GM12878 (cell line): Measurements from ENCODE around the gene ANKRD11. TPM values are rescaled to one million over a fixed set of nuclear protein-coding genes. Genes with fewer than 3 reads are reported as not detected.
A peak's percentile ranks its signal among the peaks of the same experiment; 100 is the strongest.

ENCODE experiments used
- ATAC-seq: fragments of 200-7000 bp; cut with Tn5 transposase; 3 replicates; pipeline ENCODE4 v1.9.1; 2020; ENCODE audit warnings: mild to moderate bottlenecking, moderate library complexity
- BruUV-seq: library from RNA; stranded (reverse); fragments of 400-500 nt; replicated peaks from 2 replicates; lab custom pipeline; 2021; lab: Mats Ljungman, UMichigan
- CTCF ChIA-PET: fragments of 300-600 bp; sonication (Branson Sonifier 250); formaldehyde crosslinking; extraction: SDS; loops from one replicate; lab custom pipeline; 2021; ENCODE audit warnings: inconsistent platforms; lab: Yijun Ruan, JAX
- POLR2A ChIA-PET: fragments of 350-600 bp; formaldehyde crosslinking; extraction: SDS; loops from one replicate; lab custom pipeline; 2021; ENCODE audit warnings: inconsistent platforms; lab: Charles Lee
- RAD21 ChIA-PET: fragments of 300-600 bp; sonication (Branson Sonifier 250); formaldehyde crosslinking; loops from one replicate; lab custom pipeline; 2023; ENCODE audit warnings: antibody characterized with exemption; ENCODE audit not compliant: unreplicated experiment; lab: Charles Lee
- SMC1A ChIA-PET: fragments of 300-600 bp; sonication (Branson Sonifier 250); formaldehyde crosslinking; loops from one replicate; lab custom pipeline; 2023; ENCODE audit not compliant: unreplicated experiment, uncharacterized antibody; lab: Charles Lee
- DNase-seq: peaks from one replicate; pipeline ENCODE4 v3.0.0-alpha.2; 2011; ENCODE audit warnings: low read depth, low spot score
- FAIRE-seq: peaks from 3 replicates; lab custom pipeline; 2011; peaks lifted over from hg19 to GRCh38; lab: Jason Lieb, UNC
- H2AFZ ChIP-seq: 2 replicates; pipeline ENCODE4 v1.6.0; 2011; ENCODE audit warnings: low read depth, low read length, control low read depth; ENCODE audit not compliant: control insufficient read depth
- H3K27ac ChIP-seq: 2 replicates; pipeline ENCODE4 v1.5.1; 2011; ENCODE audit warnings: control low read depth; ENCODE audit not compliant: control insufficient read depth, insufficient read depth
- H3K27me3 ChIP-seq, 2 experiments: replicated peaks in 1 of 2; 2 replicates each; pipeline versions ENCODE4 v1.6.0 to v1.6.1; 2011; ENCODE audit warnings: low read length in 1 of 2; ENCODE audit not compliant: control insufficient read depth in 2 of 2, insufficient read depth in 2 of 2
- H3K36me3 ChIP-seq, 2 experiments: 2 replicates each; pipeline ENCODE4 v1.5.1; 2011; ENCODE audit warnings: low read length in 1 of 2; ENCODE audit not compliant: control insufficient read depth in 2 of 2, insufficient read depth in 2 of 2
- H3K4me1 ChIP-seq: 2 replicates; pipeline ENCODE4 v1.6.1; 2011; ENCODE audit warnings: mild to moderate bottlenecking, low read length, moderate library complexity, mixed read lengths; ENCODE audit not compliant: control insufficient read depth, insufficient read depth
- H3K4me2 ChIP-seq: 2 replicates; pipeline ENCODE4 v1.6.0; 2011; ENCODE audit warnings: control low read depth; ENCODE audit not compliant: control insufficient read depth, insufficient read depth
- H3K4me3 ChIP-seq: fragments of 200-600 bp; sonication (generic); 2 replicates; pipeline ENCODE4 v1.5.1; 2016
- H3K79me2 ChIP-seq: 2 replicates; pipeline ENCODE4 v1.6.0; 2011; ENCODE audit warnings: low read length; ENCODE audit not compliant: control insufficient read depth, insufficient read depth
- H3K9ac ChIP-seq: 2 replicates; pipeline ENCODE4 v1.8.0; 2011; ENCODE audit warnings: low read length, control low read depth, mixed read lengths; ENCODE audit not compliant: control insufficient read depth, insufficient read depth
- H3K9me3 ChIP-seq: replicated peaks from 3 replicates; pipeline ENCODE4 v1.5.1; 2011; ENCODE audit warnings: mild to moderate bottlenecking, low read length; ENCODE audit not compliant: control insufficient read depth, insufficient read depth
- H4K20me1 ChIP-seq: 2 replicates; pipeline ENCODE4 v1.6.0; 2011; ENCODE audit not compliant: control insufficient read depth, insufficient read depth
- EP300 ChIP-seq, 2 experiments: fragments of 150-350 bp in 1 of 2; IDR thresholded peaks; 2 replicates each; pipeline ENCODE4 v1.6.1; 2011 to 2012; ENCODE audit warnings: low read depth in 2 of 2, low read length in 2 of 2, borderline replicate concordance in 1 of 2, improper control_type of control experiment in 1 of 2, inconsistent platforms in 1 of 2; ENCODE audit not compliant: control insufficient read depth in 1 of 2
- NR2C2 ChIP-seq: IDR thresholded peaks from 2 replicates; pipeline ENCODE4 v1.6.1; 2011; ENCODE audit warnings: borderline replicate concordance, low read depth; ENCODE audit not compliant: control insufficient read depth, insufficient read length
- POLR2A ChIP-seq: IDR thresholded peaks from 2 replicates; pipeline ENCODE4 v1.6.1; 2011; ENCODE audit warnings: low read depth, mild to moderate bottlenecking, low read length
- SMAD5 ChIP-seq: IDR thresholded peaks from 2 replicates; pipeline ENCODE4 v1.6.1; 2016; ENCODE audit warnings: antibody characterized with exemption, low read depth
- WGBS: methylation state at CpG from one replicate; pipeline ENCODE4 v1.1.6; 2016; ENCODE audit warnings: low lambda C conversion rate; ENCODE audit not compliant: insufficient replicate concordance, insufficient coverage; ENCODE audit errors: missing lambda C conversion rate; 5-methylcytosine and 5-hydroxymethylcytosine counted together
- in situ Hi-C: fragments of 300-500 bp; cut with MboI; formaldehyde crosslinking; loops from 9 replicates; pipeline ENCODE4 v1.14.3; 2018; ENCODE audit warnings: mixed read lengths
- intact Hi-C: fragments of 100-400 bp; cut with micrococcal nuclease; formaldehyde crosslinking; loops from one replicate; pipeline ENCODE4 v1.14.2; 2022; ENCODE audit not compliant: unreplicated experiment
- polyA plus RNA-seq, 11 experiments: library from polyadenylated mRNA; depleted of rRNA in 4 of 11; unstranded in 6 of 11; stranded (reverse) in 5 of 11; fragments of >200 nt; fragmentation: Nextera tagmentation in 4 of 11; fragmentation: Illumina TruSeq in 1 of 11; extraction: Ambion mirVana in 4 of 11; extraction: Trizol in 1 of 11; gene quantifications; 1 replicate in 1 of 11; 2 replicates in 10 of 11; pipeline versions ENCODE4 v1.2.1 to v1.2.3, GENCODE V29; 2011 to 2016; ENCODE audit warnings: inconsistent platforms in 2 of 11, missing spikeins in 2 of 11, low read depth in 1 of 11
- total RNA-seq, 4 experiments: library from RNA; depleted of rRNA in 3 of 4; stranded (reverse); fragments of >200 nt in 3 of 4; fragmentation: Illumina TruSeq in 1 of 4; extraction: Trizol in 1 of 4; gene quantifications; 2 replicates each; pipeline versions ENCODE4 v1.2.1 to v1.2.3, GENCODE V29; 2013 to 2021

The ANKRD11 gene
- total and polyA plus RNA-seq, 10 of the 15 experiments (the other 5 are each of a cell fraction or from before 2014, with no cell fraction given) = 5.1 to 103 (median 27.4) TPM

DNA sequence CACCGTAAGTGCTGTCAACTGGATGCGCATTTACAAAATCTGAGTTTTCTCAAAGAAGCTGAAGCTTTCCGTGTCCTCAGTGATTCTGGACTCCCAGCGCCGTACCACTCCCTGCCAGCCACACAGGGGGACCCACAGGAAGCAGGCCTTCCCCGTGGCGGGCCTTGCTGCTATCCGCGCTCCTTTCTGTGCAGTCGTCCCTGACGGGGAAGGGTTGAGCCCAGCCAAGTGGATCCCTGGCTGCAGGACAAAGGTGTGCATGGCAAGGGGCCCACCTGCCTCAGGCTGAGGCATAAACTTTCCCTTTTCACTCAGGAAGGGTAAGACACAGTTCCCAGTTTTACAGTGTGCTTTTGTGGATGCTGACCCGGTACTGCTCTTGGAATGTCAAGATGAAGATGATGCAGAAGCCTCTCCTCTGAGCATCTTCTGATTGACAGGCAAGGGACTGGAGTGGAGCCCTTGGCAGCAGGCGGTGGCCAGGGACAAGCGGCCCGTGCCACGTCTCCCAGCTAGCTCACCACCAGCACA, 93.0 kb downstream of the ANKRD11 start:
- Histone ChIP-seq H3K9me3 (no peaks in the 10 kb centered on the region), H3K4me2 (no peak overlapping the region), H3K4me3 (no peak overlapping the region), H3K79me2 (peaks cover 81% of the 10 kb centered on the region), H4K20me1 (peaks cover 28% of the 10 kb centered on the region), H3K4me1 (no peaks in the 10 kb centered on the region), H3K36me3 (peaks cover 11 to 13% of the 10 kb centered on the region in 2 experiments)
- FAIRE-seq = no peak
- BruUV-seq = no TSS peak
- ChIA-PET SMC1A (no interaction called here), RAD21 (interaction anchor here (0.6 kb wide), 1 partner anchor 29 kb away, joined by 3 read pairs; no protein-coding TSS in a partner anchor), CTCF (no interaction called here), POLR2A (no interaction called here)
- in situ Hi-C loops (no loop called here), intact Hi-C loops (no loop called here)
- DNase-seq = no peak
- TF ChIP-seq EP300 (IDR thresholded peaks at IDR 0.05; ENCODE audit: borderline replicate concordance in 1 of 2, control insufficient read depth in 1 of 2, low read depth in 2 of 2, low read length in 2 of 2) (no peak), POLR2A (peak; percentile 40; the same call in 1 of the 2 replicates)
- TF ChIP-seq, all 136 proteins: peak for 1
- Histone ChIP-seq H3K27me3 (no peaks in the 10 kb centered on the region), H3K9ac (no peak overlapping the region), H3K27ac (no peak overlapping the region), H2AFZ (no peak overlapping the region)
- no peak for ATAC-seq
- 97% methylated on average over 16 of the region's 16 CpGs for WGBS

GRCh38 chr16:89396156-89396555, 94.2 kb downstream of the ANKRD11 start:
- SMC1A ChIA-PET = interaction anchor here (0.6 to 1.1 kb wide), 2 partner anchors 46 to 99 kb away, joined by 3 read pairs; no protein-coding TSS in a partner anchor
- Histone ChIP-seq H3K9me3 (no peaks in the 10 kb centered on the region), H3K27ac (no peak overlapping the region), H3K27me3 (no peaks in the 10 kb centered on the region), H2AFZ (no peak overlapping the region), H3K4me1 (no peaks in the 10 kb centered on the region), H3K4me3 (no peak overlapping the region), H3K36me3 (peaks cover 14 to 16% of the 10 kb centered on the region in 2 experiments), H3K4me2 (no peak overlapping the region), H3K9ac (no peak overlapping the region), H3K79me2 (peaks cover 79% of the 10 kb centered on the region), H4K20me1 (peaks cover 29% of the 10 kb centered on the region)
- in situ Hi-C loops = no loop called here
- CTCF ChIA-PET = interaction anchor here (0.5 kb wide), 1 partner anchor 28 kb away, joined by 4 read pairs; no protein-coding TSS in a partner anchor
- DNase-seq = no peak
- RAD21 ChIA-PET = no interaction called here
- TF ChIP-seq NR2C2 (no peak), SMAD5 (no peak)
- ATAC-seq = no peak
- 90% methylated on average over 13 of the region's 13 CpGs for WGBS
- POLR2A ChIA-PET = no interaction called here
- intact Hi-C loops = no loop called here
- FAIRE-seq = no peak
- BruUV-seq = no TSS peak
